ENCODE measurements around the gene RPL4.
"Not testable (repeated sequence)": the region's sequence is repeated elsewhere in the genome, so short reads cannot be mapped to it uniquely, and the experiment has no call there.

Gene RPL4

GRCh38 chr15:66491846-66492245 lies 12.8 kb downstream of the RPL4 start:
- no peak for DNase-seq (ENCODE audit: low read depth in 2 of 2, low spot score in 1 of 2)

- DNase-seq (ENCODE audit: low read depth in 2 of 2, low spot score in 1 of 2): no peak
Measured at GRCh38 chr15:66489179-66489791, 15.4 kb downstream of the RPL4 start.

GRCh38 chr15:66488525-66488924 lies 16.1 kb downstream of the RPL4 start:
- no peak for DNase-seq (ENCODE audit: low read depth in 2 of 2, low spot score in 1 of 2)

- DNase-seq (ENCODE audit: low read depth in 2 of 2, low spot score in 1 of 2): no peak
Measured at GRCh38 chr15:66486887-66487286, 17.8 kb downstream of the RPL4 start.

GRCh38 chr15:66484539-66485112 lies 20.0 kb downstream of the RPL4 start:
- DNase-seq (ENCODE audit: low read depth in 2 of 2, low spot score in 1 of 2): no peak

- no peak for DNase-seq (ENCODE audit: low read depth in 2 of 2, low spot score in 1 of 2)
Measured at GRCh38 chr15:66483131-66483566, 21.5 kb downstream of the RPL4 start.

- DNase-seq (ENCODE audit: low read depth in 2 of 2, low spot score in 1 of 2): no peak
Measured at GRCh38 chr15:66482539-66482938, 22.1 kb downstream of the RPL4 start.

- DNase-seq (ENCODE audit: low read depth in 2 of 2, low spot score in 1 of 2): no peak
Measured at GRCh38 chr15:66481107-66481856, 23.4 kb downstream of the RPL4 start.

GRCh38 chr15:66480267-66480666 lies 24.4 kb downstream of the RPL4 start:
- DNase-seq (ENCODE audit: low read depth in 2 of 2, low spot score in 1 of 2): no peak

GRCh38 chr15:66477011-66477410 lies 27.6 kb downstream of the RPL4 start:
- DNase-seq (ENCODE audit: low read depth in 2 of 2, low spot score in 1 of 2): no peak

- DNase-seq (ENCODE audit: low read depth in 2 of 2, low spot score in 1 of 2): no peak
Measured at GRCh38 chr15:66476535-66476934, 28.1 kb downstream of the RPL4 start.

GRCh38 chr15:66474963-66475362 lies 29.7 kb downstream of the RPL4 start:
- no peak for DNase-seq (ENCODE audit: low read depth in 2 of 2, low spot score in 1 of 2)

GRCh38 chr15:66474135-66474534 lies 30.5 kb downstream of the RPL4 start:
- DNase-seq (ENCODE audit: low read depth in 2 of 2, low spot score in 1 of 2): no peak

- DNase-seq (ENCODE audit: low read depth in 2 of 2, low spot score in 1 of 2): no peak
Measured at GRCh38 chr15:66472176-66472999, 32.3 kb downstream of the RPL4 start.

GRCh38 chr15:66470825-66471224 lies 33.8 kb downstream of the RPL4 start:
- DNase-seq (ENCODE audit: low read depth in 2 of 2, low spot score in 1 of 2): not testable (repeated sequence)

GRCh38 chr15:66467162-66468040 lies 37.3 kb downstream of the RPL4 start:
- DNase-seq (ENCODE audit: low read depth in 2 of 2, low spot score in 1 of 2): not testable (repeated sequence)

GRCh38 chr15:66465294-66465693 lies 39.4 kb downstream of the RPL4 start:
- not testable (repeated sequence) for DNase-seq (ENCODE audit: low read depth in 2 of 2, low spot score in 1 of 2)

GRCh38 chr15:66462627-66463026 lies 42.0 kb downstream of the RPL4 start:
- no peak for DNase-seq (ENCODE audit: low read depth in 2 of 2, low spot score in 1 of 2)

- DNase-seq (ENCODE audit: low read depth in 2 of 2, low spot score in 1 of 2): no peak
Measured at GRCh38 chr15:66461917-66462316, 42.7 kb downstream of the RPL4 start.

GRCh38 chr15:66461294-66461693 lies 43.4 kb downstream of the RPL4 start:
- DNase-seq (ENCODE audit: low read depth in 2 of 2, low spot score in 1 of 2): not testable (repeated sequence)
